HG02610 (cell line): ENCODE measurements around the gene GATC.
"Not testable (repeated sequence)": the region's sequence is repeated elsewhere in the genome, so short reads cannot be mapped to it uniquely, and the experiment has no call there.

Experiments used
- ATAC-seq: cut with Tn5 transposase; IDR thresholded peaks from one replicate; pipeline ENCODE4 v1.9.1; 2021; ENCODE audit warnings: mild to moderate bottlenecking, moderate library complexity; ENCODE audit not compliant: unreplicated experiment

GATC gene

GRCh38 chr12:120432772-120433525 is 13.3 kb upstream of the GATC start:
- no peak for ATAC-seq

- ATAC-seq: peak; percentile 94
Observed at GRCh38 chr12:120437735-120438494, 8.3 kb upstream of the GATC start, which contains the start of gene COX6A1. COX6A1 (plus strand) TSS chr12:120438113; CDS start chr12:120438127, 14 bp downstream.

- no peak for ATAC-seq
Observed at GRCh38 chr12:120438495-120439198, 7.6 kb upstream of the GATC start.

GRCh38 chr12:120439646-120440247 is 6.5 kb upstream of the GATC start:
- ATAC-seq: no peak

- no peak for ATAC-seq
Observed at GRCh38 chr12:120444676-120445075, 1.6 kb upstream of the GATC start.

GRCh38 chr12:120446844-120447178 is 567 bp downstream of the GATC start:
- ATAC-seq: not testable (repeated sequence)

- ATAC-seq: no peak
Observed at GRCh38 chr12:120447992-120448391, 1.7 kb downstream of the GATC start.

GRCh38 chr12:120452524-120452923 is 6.3 kb downstream of the GATC start:
- not testable (repeated sequence) for ATAC-seq

- ATAC-seq: no peak
Observed at GRCh38 chr12:120453060-120453750, 7.0 kb downstream of the GATC start.

GRCh38 chr12:120453977-120454376 is 7.7 kb downstream of the GATC start:
- no peak for ATAC-seq

GRCh38 chr12:120455302-120455701 is 9.1 kb downstream of the GATC start:
- no peak for ATAC-seq

GRCh38 chr12:120457133-120457532 is 10.9 kb downstream of the GATC start:
- ATAC-seq: no peak

GRCh38 chr12:120460157-120460556 is 13.9 kb downstream of the GATC start:
- no peak for ATAC-seq

- ATAC-seq: no peak
Observed at GRCh38 chr12:120462099-120462640, 15.9 kb downstream of the GATC start.

- ATAC-seq: no peak
Observed at GRCh38 chr12:120463712-120464111, 17.5 kb downstream of the GATC start.

- no peak for ATAC-seq
Observed at GRCh38 chr12:120465756-120466155, 19.5 kb downstream of the GATC start.

- no peak for ATAC-seq
Observed at GRCh38 chr12:120466560-120467315, 20.5 kb downstream of the GATC start.

- ATAC-seq: no peak
Observed at GRCh38 chr12:120467439-120467838, 21.2 kb downstream of the GATC start.

- ATAC-seq: no peak
Observed at GRCh38 chr12:120468325-120468820, 22.1 kb downstream of the GATC start.
